ENCODE results near the gene FGF14. TPM values are rescaled to one million over a fixed set of nuclear protein-coding genes. Genes with fewer than 3 reads are reported as not detected.
A peak's percentile ranks its signal among the peaks of the same experiment; 100 is the strongest.

FGF14 gene
- total and polyA plus RNA-seq, 2 of the 4 experiments (the other 2 are of a cell fraction) = under 0.01 TPM; not detected in 1

DNA sequence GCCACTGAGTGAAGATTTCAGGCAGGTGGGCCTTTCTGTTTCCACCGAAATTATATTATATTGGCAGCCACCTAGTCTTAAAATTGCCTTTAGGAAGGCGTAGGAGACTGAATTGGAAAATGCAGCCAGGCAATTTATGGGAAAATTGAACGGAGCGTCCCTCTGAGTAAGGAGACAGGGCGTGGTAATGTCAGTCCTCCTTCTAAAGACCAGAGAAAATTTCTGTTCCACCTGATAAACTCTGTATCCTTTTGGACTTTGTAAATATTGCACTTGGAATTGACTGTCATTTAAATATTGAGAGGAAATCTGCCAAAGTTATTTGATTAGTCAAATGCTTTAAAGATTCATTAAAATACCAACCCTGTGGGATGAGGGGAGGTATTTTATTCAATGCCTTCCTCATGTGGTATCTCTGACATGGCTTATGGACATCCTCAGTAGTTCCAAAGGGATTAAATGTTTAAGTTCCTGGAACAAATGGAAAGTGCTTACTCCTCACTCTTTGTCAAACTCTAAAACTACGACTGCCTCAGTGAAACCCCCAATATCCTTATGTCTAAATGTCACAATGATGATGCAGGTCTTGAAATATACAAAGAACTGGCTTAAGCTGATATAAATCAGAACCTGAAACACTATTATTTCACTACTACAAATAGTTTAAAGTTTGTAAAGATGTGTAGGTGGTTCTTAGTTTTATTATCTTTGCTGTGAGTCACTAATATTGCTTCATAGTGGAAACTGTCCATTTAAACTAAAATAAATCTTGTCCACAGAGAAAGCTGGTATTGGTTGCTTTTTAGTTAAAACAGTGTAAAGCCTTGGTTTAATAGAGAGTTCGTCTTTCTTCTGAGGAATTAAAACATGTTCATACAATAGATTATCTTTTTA lies 203.2 kb downstream of the FGF14 start:
- H3K9me3 ChIP-seq (ENCODE audit: control insufficient read depth, insufficient read depth, low read length) = no peaks in the 10 kb centered on the region
- H3K27me3 ChIP-seq (ENCODE audit: control insufficient read depth, insufficient read depth, low read length) = no peaks in the 10 kb centered on the region
- no peaks in the 10 kb centered on the region for H3K36me3 ChIP-seq (ENCODE audit: control insufficient read depth, insufficient read depth, low read length)
- H2AFZ ChIP-seq (replicated peaks; ENCODE audit: low read length, poor library complexity) = no peak overlapping the region
- H3K4me2 ChIP-seq (ENCODE audit: low read depth, low read length) = peak overlapping the region; percentile 42; the same call in 1 of the 2 replicates
- no peak overlapping the region for H3K14ac ChIP-seq (replicated peaks; ENCODE audit: low read depth, low read length)
- H4K5ac ChIP-seq (ENCODE audit: low read depth, low read length) = no peak overlapping the region
- H3K4me3 ChIP-seq (ENCODE audit: insufficient read depth, low read depth, low read length) = no peak overlapping the region
- intact Hi-C loops (cut with micrococcal nuclease) = loop anchor here (5.0 kb wide), 1 partner anchor 359 kb away; no protein-coding TSS in a partner anchor
- BruUV-seq (replicated peaks) = no TSS peak
- no peak overlapping the region for H2BK20ac ChIP-seq (ENCODE audit: low read depth, low read length)
- TF ChIP-seq CEBPB (IDR thresholded peaks at IDR 0.05; ENCODE audit: low read depth, low read length) (peak; percentile 91), RCOR1 (IDR thresholded peaks at IDR 0.05; ENCODE audit: insufficient replicate concordance, low read length) (no peak), RAD21 (IDR thresholded peaks at IDR 0.05; ENCODE audit: low read length) (no peak), FOS (IDR thresholded peaks at IDR 0.05; ENCODE audit: low read depth, low read length) (peak; percentile 31; the same call in 1 of the 2 replicates)
- TF ChIP-seq, protein P1, sequence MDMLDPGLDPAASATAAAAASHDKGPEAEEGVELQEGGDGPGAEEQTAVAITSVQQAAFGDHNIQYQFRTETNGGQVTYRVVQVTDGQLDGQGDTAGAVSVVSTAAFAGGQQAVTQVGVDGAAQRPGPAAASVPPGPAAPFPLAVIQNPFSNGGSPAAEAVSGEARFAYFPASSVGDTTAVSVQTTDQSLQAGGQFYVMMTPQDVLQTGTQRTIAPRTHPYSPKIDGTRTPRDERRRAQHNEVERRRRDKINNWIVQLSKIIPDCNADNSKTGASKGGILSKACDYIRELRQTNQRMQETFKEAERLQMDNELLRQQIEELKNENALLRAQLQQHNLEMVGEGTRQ (IDR thresholded peaks at IDR 0.05; ENCODE audit: low read depth, low read length) = no peak
- 0 out of 2 replicates have a peak overlapping the region, but pooled peaks have one; percentile 40 for H3K27ac ChIP-seq (ENCODE audit: insufficient read depth, low read length)
- H4K20me1 ChIP-seq (ENCODE audit: insufficient read depth, low read length) = no peaks in the 10 kb centered on the region
- no CpG with 5 or more reads among the region's 7 CpGs for WGBS, 2 experiments (ENCODE audit: extremely low coverage in 2 of 2, insufficient read length in 1 of 2)
- H3K79me1 ChIP-seq (ENCODE audit: low read depth in 1 of 2, low read length in 2 of 2) = no peaks in the 10 kb centered on the region
- no peak overlapping the region for H2BK5ac ChIP-seq (ENCODE audit: low read depth, low read length, poor library complexity, severe bottlenecking)
- DNase-seq (peak; percentile 59), ATAC-seq (ENCODE audit: low read depth) (peak; percentile 66)
- H3K4me1 ChIP-seq (ENCODE audit: control insufficient read depth, insufficient read depth, low read length) = peaks cover 4% of the 10 kb centered on the region; the same call in 1 of the 2 replicates
- H4K91ac ChIP-seq (ENCODE audit: insufficient read depth, low read depth, low read length) = no peak overlapping the region
- H3K9ac ChIP-seq (ENCODE audit: low read depth, low read length) = no peak overlapping the region
- H4K8ac ChIP-seq (ENCODE audit: low read depth in 2 of 2, low read length in 2 of 2) = no peak overlapping the region
- H3K4ac ChIP-seq (ENCODE audit: low read depth, low read length) = no peak overlapping the region
- peak overlapping the region; percentile 48; the same call in 1 of the 2 replicates for H2BK120ac ChIP-seq (ENCODE audit: low read depth, low read length)
- dilution Hi-C loops (cut with HindIII; ENCODE audit: low sequenced_read_pairs, unreplicated experiment) = no loop called here
- no peak overlapping the region for H2AK5ac ChIP-seq (ENCODE audit: low read depth, low read length)
- in situ Hi-C loops (cut with MboI; ENCODE audit: low sequenced_read_pairs) = no loop called here
- no peak overlapping the region for H3K18ac ChIP-seq (ENCODE audit: low read depth, low read length)
- no peak overlapping the region for H2AK9ac ChIP-seq (replicated peaks; ENCODE audit: low read depth, low read length, poor library complexity)
- ChIA-PET CTCF (no interaction called here), POLR2A (ENCODE audit: unreplicated experiment) (no interaction called here)
- no peak overlapping the region; the same call in 2 of the 3 replicates for H2BK15ac ChIP-seq (ENCODE audit: low read depth, low read length)
- no peak overlapping the region for H3K56ac ChIP-seq (ENCODE audit: extremely low read depth, insufficient read depth, low read length)
- peaks cover 8% of the 10 kb centered on the region for H3K9me1 ChIP-seq (ENCODE audit: insufficient read depth, low read length)
- no peak overlapping the region for H3K23ac ChIP-seq (ENCODE audit: low read depth, low read length)

Measured in IMR-90 (cell line).